GM18526 (cell line): ENCODE data around the gene HBE1.
"Not testable (repeated sequence)": the region's sequence is repeated elsewhere in the genome, so short reads cannot be mapped to it uniquely, and the experiment has no call there.

Experiments used
- POLR2A ChIP-seq: IDR thresholded peaks from 3 replicates; pipeline ENCODE4 v1.6.1; 2011; ENCODE audit not compliant: insufficient read length; ENCODE audit errors: extremely low read depth

HBE1 gene

GRCh38 chr11:5272395-5273017 lies 2.8 kb upstream of the HBE1 start:
- no peak for TF ChIP-seq POLR2A

GRCh38 chr11:5267033-5267563 lies 2.6 kb downstream of the HBE1 start:
- no peak for TF ChIP-seq POLR2A

GRCh38 chr11:5266609-5267008 lies 3.1 kb downstream of the HBE1 start:
- no peak for TF ChIP-seq POLR2A

- TF ChIP-seq POLR2A: no peak
Measured at GRCh38 chr11:5265832-5266231, 3.9 kb downstream of the HBE1 start.

GRCh38 chr11:5258543-5259262 lies 11.0 kb downstream of the HBE1 start:
- TF ChIP-seq POLR2A: no peak

GRCh38 chr11:5257296-5257695 lies 12.4 kb downstream of the HBE1 start:
- no peak for TF ChIP-seq POLR2A

GRCh38 chr11:5254646-5255413 lies 14.9 kb downstream of the HBE1 start, which contains the start of gene HBG2:
Gene HBG2, minus strand, starts transcription at chr11:5254781. Its CDS starts 53 bp downstream, at chr11:5254728.
- TF ChIP-seq POLR2A: not testable (repeated sequence)

GRCh38 chr11:5252919-5253265 lies 16.9 kb downstream of the HBE1 start:
- TF ChIP-seq POLR2A: no peak

- no peak for TF ChIP-seq POLR2A
Measured at GRCh38 chr11:5252192-5252918, 17.4 kb downstream of the HBE1 start.

GRCh38 chr11:5251746-5252145 lies 18.0 kb downstream of the HBE1 start:
- no peak for TF ChIP-seq POLR2A

GRCh38 chr11:5250543-5251204 lies 19.1 kb downstream of the HBE1 start:
- no peak for TF ChIP-seq POLR2A

GRCh38 chr11:5249807-5250396 lies 19.8 kb downstream of the HBE1 start, which contains the start of gene HBG1:
Gene HBG1, minus strand, starts transcription at chr11:5249857. Its CDS starts 53 bp downstream, at chr11:5249804.
- TF ChIP-seq POLR2A: not testable (repeated sequence)

GRCh38 chr11:5247472-5248192 lies 22.1 kb downstream of the HBE1 start:
- TF ChIP-seq POLR2A: no peak

- no peak for TF ChIP-seq POLR2A
Measured at GRCh38 chr11:5246772-5247471, 22.8 kb downstream of the HBE1 start.
